Neutrophil (primary cell): ENCODE data around the gene KRT7.

Experiments used
- H3K27ac ChIP-seq: fragments of 200-600 bp; sonication (generic); 2 replicates; pipeline ENCODE4 v1.5.1; 2016; ENCODE audit warnings: mild to moderate bottlenecking, moderate library complexity
- H3K27me3 ChIP-seq: fragments of 200-600 bp; sonication (generic); 2 replicates; pipeline ENCODE4 v1.6.0; 2016; ENCODE audit warnings: mild to moderate bottlenecking
- H3K36me3 ChIP-seq: fragments of 200-600 bp; sonication (generic); 2 replicates; pipeline ENCODE4 v1.5.1; 2017
- H3K4me1 ChIP-seq, 2 experiments: fragments of 200-600 bp in 1 of 2; sonication (generic) in 1 of 2; 1 replicate in 1 of 2; 2 replicates in 1 of 2; pipeline versions ENCODE4 v1.5.1 to v1.6.1; 2013 to 2016; ENCODE audit warnings: low read depth in 1 of 2, low read length in 1 of 2, mild to moderate bottlenecking in 1 of 2, moderate library complexity in 1 of 2; ENCODE audit not compliant: control insufficient read depth in 1 of 2, insufficient read depth in 1 of 2
- H3K4me3 ChIP-seq, 2 experiments: fragments of 200-600 bp in 1 of 2; sonication (generic) in 1 of 2; 1 replicate in 1 of 2; 2 replicates in 1 of 2; pipeline ENCODE4 v1.5.1; 2013 to 2016; ENCODE audit warnings: low read depth in 1 of 2, low read length in 1 of 2, mild to moderate bottlenecking in 1 of 2, moderate library complexity in 1 of 2
- H3K9me3 ChIP-seq: fragments of 200-600 bp; sonication (generic); 2 replicates; pipeline ENCODE4 v1.5.1; 2016
- TF ChIP-seq, protein P1 (sequence below): fragments of 200-600 bp; sonication (generic); IDR thresholded peaks from 2 replicates; pipeline ENCODE4 v1.5.1; 2016; ENCODE audit warnings: antibody characterized with exemption

KRT7 gene

DNA sequence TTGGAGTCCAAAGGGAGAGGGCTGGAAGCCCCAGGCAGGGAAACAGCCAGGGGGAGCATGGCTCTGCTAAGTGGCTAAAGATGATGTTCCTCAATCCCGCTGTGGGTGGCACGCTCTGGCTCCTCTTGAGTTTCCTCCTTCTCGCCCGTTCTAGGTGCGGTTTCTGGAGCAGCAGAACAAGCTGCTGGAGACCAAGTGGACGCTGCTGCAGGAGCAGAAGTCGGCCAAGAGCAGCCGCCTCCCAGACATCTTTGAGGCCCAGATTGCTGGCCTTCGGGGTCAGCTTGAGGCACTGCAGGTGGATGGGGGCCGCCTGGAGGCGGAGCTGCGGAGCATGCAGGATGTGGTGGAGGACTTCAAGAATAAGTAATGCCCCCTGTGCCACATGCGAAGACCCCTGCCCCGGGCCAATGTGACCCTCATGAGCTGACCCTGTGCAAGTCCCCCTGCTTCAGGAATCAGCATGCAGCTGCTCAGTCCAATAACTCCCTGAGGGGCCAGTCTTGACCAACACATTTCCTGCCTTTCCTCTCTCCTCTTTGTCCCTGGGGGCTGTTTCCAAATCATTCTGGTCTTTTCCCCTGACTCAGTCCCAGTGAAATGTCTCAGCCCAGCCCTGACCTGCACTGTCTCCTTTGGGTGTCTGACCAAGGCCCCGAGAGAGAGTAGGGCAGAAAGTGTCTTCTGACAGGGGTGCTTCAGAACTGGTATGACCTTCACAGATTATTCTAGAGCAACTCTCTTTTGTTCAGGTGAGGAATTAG lies 2.1 kb downstream of the KRT7 start:
- no peak overlapping the region for H3K4me3 ChIP-seq
- no peaks in the 10 kb centered on the region for H3K4me1 ChIP-seq
- H3K27me3 ChIP-seq = peaks cover 72% of the 10 kb centered on the region
- H3K27ac ChIP-seq = no peak overlapping the region
- no peaks in the 10 kb centered on the region for H3K36me3 ChIP-seq
- no peaks in the 10 kb centered on the region for H3K9me3 ChIP-seq
- TF ChIP-seq, protein P1, sequence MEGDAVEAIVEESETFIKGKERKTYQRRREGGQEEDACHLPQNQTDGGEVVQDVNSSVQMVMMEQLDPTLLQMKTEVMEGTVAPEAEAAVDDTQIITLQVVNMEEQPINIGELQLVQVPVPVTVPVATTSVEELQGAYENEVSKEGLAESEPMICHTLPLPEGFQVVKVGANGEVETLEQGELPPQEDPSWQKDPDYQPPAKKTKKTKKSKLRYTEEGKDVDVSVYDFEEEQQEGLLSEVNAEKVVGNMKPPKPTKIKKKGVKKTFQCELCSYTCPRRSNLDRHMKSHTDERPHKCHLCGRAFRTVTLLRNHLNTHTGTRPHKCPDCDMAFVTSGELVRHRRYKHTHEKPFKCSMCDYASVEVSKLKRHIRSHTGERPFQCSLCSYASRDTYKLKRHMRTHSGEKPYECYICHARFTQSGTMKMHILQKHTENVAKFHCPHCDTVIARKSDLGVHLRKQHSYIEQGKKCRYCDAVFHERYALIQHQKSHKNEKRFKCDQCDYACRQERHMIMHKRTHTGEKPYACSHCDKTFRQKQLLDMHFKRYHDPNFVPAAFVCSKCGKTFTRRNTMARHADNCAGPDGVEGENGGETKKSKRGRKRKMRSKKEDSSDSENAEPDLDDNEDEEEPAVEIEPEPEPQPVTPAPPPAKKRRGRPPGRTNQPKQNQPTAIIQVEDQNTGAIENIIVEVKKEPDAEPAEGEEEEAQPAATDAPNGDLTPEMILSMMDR = no peak

DNA sequence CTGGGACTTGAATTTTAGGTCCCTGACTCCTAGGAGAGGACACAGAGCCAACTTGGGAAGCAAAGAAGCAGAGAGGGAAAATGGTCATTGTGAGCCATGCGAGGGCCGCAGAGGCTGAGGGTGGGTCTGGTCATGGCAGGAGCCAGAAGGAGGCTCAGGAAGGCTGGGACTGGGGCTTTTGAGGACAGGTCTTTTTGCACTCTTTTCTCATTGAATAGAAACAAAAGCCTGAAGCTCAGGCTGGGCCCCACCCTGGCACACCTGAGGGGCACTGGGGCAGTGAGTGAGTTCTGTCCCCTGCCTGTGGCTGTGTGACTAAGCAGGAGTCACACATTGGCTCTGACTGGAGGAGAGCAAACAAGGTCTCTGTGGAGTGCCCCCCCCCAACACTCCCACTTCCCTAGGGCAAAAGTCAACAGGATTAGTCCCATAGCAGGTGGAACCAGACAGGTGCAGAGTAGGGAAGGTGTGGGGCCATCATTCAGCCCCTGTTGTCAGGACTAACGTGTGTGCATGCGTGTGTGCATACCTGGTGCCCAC lies 2.8 kb downstream of the KRT7 start:
- H3K4me3 ChIP-seq = no peak overlapping the region
- no peaks in the 10 kb centered on the region for H3K9me3 ChIP-seq
- no peak overlapping the region for H3K27ac ChIP-seq
- TF ChIP-seq, protein P1 = no peak
- H3K4me1 ChIP-seq = no peaks in the 10 kb centered on the region
- no peaks in the 10 kb centered on the region for H3K36me3 ChIP-seq
- peaks cover 65% of the 10 kb centered on the region for H3K27me3 ChIP-seq

DNA sequence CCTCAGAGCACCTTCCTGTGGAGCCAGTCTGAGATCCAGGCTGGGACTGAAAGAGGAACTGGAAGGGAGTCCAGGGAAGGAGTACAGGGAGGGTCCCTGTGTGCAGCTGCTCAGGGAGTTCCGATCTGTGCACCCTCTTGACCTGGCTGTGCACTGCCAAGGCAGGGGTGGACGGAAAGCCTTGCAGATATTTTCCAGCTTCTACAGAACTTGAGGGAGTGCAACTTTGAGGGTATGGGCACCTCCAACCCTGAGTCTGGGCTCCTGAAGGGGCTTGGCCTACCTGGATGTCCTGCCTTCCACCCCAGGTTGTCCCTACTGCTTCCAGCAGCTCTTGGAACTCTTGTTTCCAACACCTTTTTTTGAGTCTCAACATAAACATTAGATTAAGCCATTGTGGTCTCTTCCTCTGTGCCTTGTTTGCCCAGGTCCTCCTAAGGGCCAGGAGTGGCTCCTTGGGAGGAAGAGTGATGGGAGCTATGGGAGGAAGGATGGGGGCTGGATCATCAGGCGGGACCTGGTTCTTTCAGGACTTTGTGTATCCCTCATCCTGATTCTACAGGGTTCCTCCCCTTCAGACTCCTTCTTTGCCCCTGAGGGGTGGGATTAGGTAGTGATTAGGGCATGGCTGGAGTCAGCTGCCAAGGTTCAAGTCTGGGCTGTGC lies 3.5 kb downstream of the KRT7 start:
- no peak overlapping the region for H3K4me3 ChIP-seq
- H3K36me3 ChIP-seq = no peaks in the 10 kb centered on the region

DNA sequence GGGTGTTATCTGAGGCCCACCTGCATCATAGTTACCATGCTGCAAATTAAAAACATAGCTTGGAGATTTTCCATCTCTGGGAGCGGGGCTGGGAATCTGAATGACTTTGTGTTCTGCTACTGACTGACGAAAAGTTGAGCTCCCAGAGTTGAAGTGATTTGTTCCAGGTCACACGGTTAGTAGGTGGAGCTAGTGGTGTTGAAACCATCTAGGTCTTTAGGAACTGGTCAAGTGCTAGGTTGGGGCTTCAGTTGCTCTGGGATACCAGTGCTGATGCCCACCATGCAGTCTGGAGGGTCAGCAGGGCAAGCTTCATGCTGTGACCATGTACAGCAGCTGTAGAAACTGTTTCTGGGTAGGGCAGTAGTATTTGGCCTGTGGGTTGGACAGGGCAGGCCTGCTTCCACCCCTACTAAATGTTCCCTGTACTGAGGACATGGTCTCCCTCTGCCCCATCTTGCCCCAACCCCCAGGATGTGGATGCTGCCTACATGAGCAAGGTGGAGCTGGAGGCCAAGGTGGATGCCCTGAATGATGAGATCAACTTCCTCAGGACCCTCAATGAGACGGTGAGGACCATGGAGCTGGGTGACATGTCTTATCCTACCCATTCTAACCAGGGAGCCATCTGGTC lies 5.3 kb downstream of the KRT7 start:
- Histone ChIP-seq H3K27ac (no peak overlapping the region), H3K4me3 (no peak overlapping the region), H3K9me3 (no peaks in the 10 kb centered on the region), H3K36me3 (no peaks in the 10 kb centered on the region), H3K27me3 (peaks cover 44% of the 10 kb centered on the region), H3K4me1 (no peaks in the 10 kb centered on the region)
- TF ChIP-seq, protein P1 = no peak

More for the DNA sequence above, 3.5 kb downstream of the KRT7 start:
- Histone ChIP-seq H3K27ac (no peak overlapping the region), H3K4me1 (no peaks in the 10 kb centered on the region), H3K9me3 (no peaks in the 10 kb centered on the region), H3K27me3 (peaks cover 59% of the 10 kb centered on the region)
- TF ChIP-seq, protein P1 = no peak

DNA sequence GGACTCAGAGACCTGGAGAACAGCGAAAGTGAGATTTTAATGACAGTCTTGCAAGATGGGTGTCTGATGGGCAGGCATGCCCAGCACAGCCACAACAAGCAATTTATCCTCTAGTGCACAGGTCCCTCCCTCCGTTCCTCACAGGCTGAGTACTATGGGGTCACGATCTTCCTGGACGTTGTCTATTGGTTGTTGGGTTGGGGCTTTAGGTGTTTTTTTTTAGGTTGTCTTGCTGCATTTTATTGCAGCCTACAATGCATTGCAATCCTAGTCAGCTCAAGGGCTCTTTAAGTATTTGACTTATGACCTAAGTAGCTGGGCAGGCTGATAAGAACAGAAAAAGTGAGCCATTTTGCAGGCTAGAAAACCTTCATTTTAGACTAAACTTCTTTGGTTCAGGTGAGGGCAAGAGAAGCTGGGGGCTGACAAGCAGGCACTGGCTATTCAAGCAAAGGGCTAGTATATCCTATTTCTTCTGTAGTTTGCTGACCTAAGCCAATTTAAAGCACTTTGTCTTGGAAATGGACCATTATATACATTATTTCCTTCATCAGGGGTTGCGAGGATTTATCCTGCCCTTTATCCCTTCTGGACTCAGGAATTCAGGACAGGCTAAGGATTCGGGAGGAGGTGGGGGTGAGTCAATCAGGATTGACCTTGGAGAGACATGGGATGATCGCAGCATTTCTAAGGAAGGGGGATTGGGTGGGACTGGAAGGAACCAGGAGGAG lies 6.0 kb downstream of the KRT7 start:
- no peaks in the 10 kb centered on the region for H3K9me3 ChIP-seq
- H3K36me3 ChIP-seq = no peaks in the 10 kb centered on the region
- TF ChIP-seq, protein P1 = no peak
- H3K4me3 ChIP-seq = no peak overlapping the region
- H3K27ac ChIP-seq = no peak overlapping the region
- peaks cover 41% of the 10 kb centered on the region for H3K27me3 ChIP-seq
- H3K4me1 ChIP-seq = no peaks in the 10 kb centered on the region
